HCT116 (cell line): Measurements from ENCODE around the gene PIAS3.

Experiments used
- ATF3 ChIP-seq: IDR thresholded peaks from 2 replicates; pipeline ENCODE4 v1.6.1; 2012
- CEBPB ChIP-seq: IDR thresholded peaks from 2 replicates; pipeline ENCODE4 v1.6.1; 2012; ENCODE audit warnings: low read depth
- CTCF ChIP-seq, 3 experiments: fragments of 200-600 bp in 1 of 3; sonication (generic) in 1 of 3; IDR thresholded peaks in 2 of 3; conservative IDR thresholded peaks in 1 of 3; 2 replicates each; pipeline ENCODE4 v1.5.1; 2012 to 2017; ENCODE audit warnings: low read depth in 2 of 3, low read length in 2 of 3, antibody characterized with exemption in 1 of 3, borderline replicate concordance in 1 of 3, control low read depth in 1 of 3, mild to moderate bottlenecking in 1 of 3, mixed read lengths in 1 of 3, mixed run types in 1 of 3, moderate library complexity in 1 of 3; ENCODE audit not compliant: insufficient read depth in 1 of 3
- EZH2 ChIP-seq: fragments of 200-600 bp; sonication (generic); IDR thresholded peaks from 2 replicates; pipeline ENCODE4 v1.6.1; 2017; ENCODE audit warnings: antibody characterized with exemption, mixed run types
- JUND ChIP-seq: IDR thresholded peaks from 2 replicates; pipeline ENCODE4 v1.6.1; 2012

GRCh38 chr1:145824499-145824842 is 34.4 kb downstream of the PIAS3 start:
- TF ChIP-seq CEBPB (no peak), EZH2 (no peak), JUND (no peak), ATF3 (no peak), CTCF (IDR thresholded peaks at IDR 0.05 in 2 of 3, conservative IDR thresholded peaks at IDR 0.05 in 1 of 3; ENCODE audit: borderline replicate concordance in 1 of 3, insufficient read depth in 1 of 3, low read depth in 2 of 3, low read length in 2 of 3) (no peak)
